CD4-positive, alpha-beta T cell (primary cell): ENCODE data around the gene CMIP. TPM values are rescaled to one million over a fixed set of nuclear protein-coding genes. Genes with fewer than 3 reads are reported as not detected.

Source experiments
- ATAC-seq: fragments of 200-7000 bp; cut with Tn5 transposase; one replicate; pipeline ENCODE4 v1.10.0; 2022; ENCODE audit warnings: mild to moderate bottlenecking; ENCODE audit not compliant: poor library complexity
- CTCF ChIA-PET: fragments of 350-600 bp; sonication (Branson Sonifier 250); formaldehyde crosslinking; loops from one replicate; lab custom pipeline; 2021; ENCODE audit warnings: antibody characterized with exemption, inconsistent platforms; lab: Charles Lee
- POLR2A ChIA-PET: fragments of 350-600 bp; sonication (Branson Sonifier 250); formaldehyde crosslinking; loops from one replicate; lab custom pipeline; 2021; ENCODE audit warnings: antibody characterized with exemption, inconsistent platforms; lab: Charles Lee
- DNase-seq, 14 experiments: peaks; one replicate each; pipeline ENCODE4 v3.0.0-alpha.2; 2013 to 2020; ENCODE audit warnings: mixed read lengths in 2 of 14
- H3K27ac ChIP-seq, 2 donors: one replicate each; pipeline versions ENCODE4 v1.5.1 to v1.7.0; 2013; ENCODE audit warnings: low read length in 2 of 2, low read depth in 1 of 2, mild to moderate bottlenecking in 1 of 2
- H3K27me3 ChIP-seq, 2 experiments: 1 replicate in 1 of 2; 2 replicates in 1 of 2; pipeline versions ENCODE4 v1.6.1 to v1.7.0; 2013; ENCODE audit warnings: low read length in 2 of 2, control low read depth in 1 of 2, mild to moderate bottlenecking in 1 of 2, moderate library complexity in 1 of 2; ENCODE audit not compliant: insufficient read depth in 2 of 2, control insufficient read depth in 1 of 2
- H3K36me3 ChIP-seq: one replicate; pipeline ENCODE4 v1.6.1; 2013; ENCODE audit warnings: low read length, control low read depth; ENCODE audit not compliant: insufficient read depth
- H3K4me1 ChIP-seq: one replicate; pipeline ENCODE4 v1.6.1; 2013; ENCODE audit warnings: low read length, control low read depth; ENCODE audit not compliant: insufficient read depth
- H3K4me3 ChIP-seq: one replicate; pipeline ENCODE4 v1.5.1; 2013; ENCODE audit warnings: mild to moderate bottlenecking, low read length, moderate library complexity
- H3K9me3 ChIP-seq, 2 experiments: 1 replicate in 1 of 2; 2 replicates in 1 of 2; pipeline versions ENCODE4 v1.6.1 to v1.7.0; 2013; ENCODE audit warnings: low read length in 2 of 2, mild to moderate bottlenecking in 2 of 2, control low read depth in 1 of 2, moderate library complexity in 1 of 2; ENCODE audit not compliant: control insufficient read depth in 1 of 2, insufficient read depth in 1 of 2
- H3K27ac Mint-ChIP-seq: one replicate; pipeline ENCODE4 v1.8.0; 2020; ENCODE audit warnings: mixed read lengths
- H3K27me3 Mint-ChIP-seq: one replicate; pipeline ENCODE4 v1.8.0; 2021; ENCODE audit warnings: mixed read lengths
- H3K36me3 Mint-ChIP-seq: one replicate; pipeline ENCODE4 v1.8.0; 2021; ENCODE audit warnings: low read depth, mixed read lengths
- H3K4me1 Mint-ChIP-seq: one replicate; pipeline ENCODE4 v1.8.0; 2021; ENCODE audit warnings: low read depth, mixed read lengths
- H3K4me3 Mint-ChIP-seq: one replicate; pipeline ENCODE4 v1.8.0; 2020; ENCODE audit warnings: mild to moderate bottlenecking, mixed read lengths
- H3K9me3 Mint-ChIP-seq: one replicate; pipeline ENCODE4 v1.8.0; 2020; ENCODE audit warnings: mixed read lengths
- CTCF ChIP-seq: fragments of 200-600 bp; IDR thresholded peaks from one replicate; pipeline ENCODE4 v1.8.0; 2022; ENCODE audit warnings: antibody characterized with exemption, mild to moderate bottlenecking
- intact Hi-C, 2 experiments: fragments of 100-400 bp; cut with DNase I in 1 of 2; cut with micrococcal nuclease in 1 of 2; formaldehyde crosslinking; loops; one replicate each; pipeline versions ENCODE4 v1.15.1 to v1.9.0; 2023 to 2025; cut with DNase I, micrococcal nuclease
- total RNA-seq, 174 experiments: library from RNA in 2 of 174; stranded (reverse) in 2 of 174; gene quantifications; one replicate each; pipeline ENCODE4 v1.2.3 and lab custom pipeline; 2021 to 2026

Gene CMIP
- total RNA-seq, 2 experiments from 2014 or later: 33.5 to 35.3 TPM

DNA sequence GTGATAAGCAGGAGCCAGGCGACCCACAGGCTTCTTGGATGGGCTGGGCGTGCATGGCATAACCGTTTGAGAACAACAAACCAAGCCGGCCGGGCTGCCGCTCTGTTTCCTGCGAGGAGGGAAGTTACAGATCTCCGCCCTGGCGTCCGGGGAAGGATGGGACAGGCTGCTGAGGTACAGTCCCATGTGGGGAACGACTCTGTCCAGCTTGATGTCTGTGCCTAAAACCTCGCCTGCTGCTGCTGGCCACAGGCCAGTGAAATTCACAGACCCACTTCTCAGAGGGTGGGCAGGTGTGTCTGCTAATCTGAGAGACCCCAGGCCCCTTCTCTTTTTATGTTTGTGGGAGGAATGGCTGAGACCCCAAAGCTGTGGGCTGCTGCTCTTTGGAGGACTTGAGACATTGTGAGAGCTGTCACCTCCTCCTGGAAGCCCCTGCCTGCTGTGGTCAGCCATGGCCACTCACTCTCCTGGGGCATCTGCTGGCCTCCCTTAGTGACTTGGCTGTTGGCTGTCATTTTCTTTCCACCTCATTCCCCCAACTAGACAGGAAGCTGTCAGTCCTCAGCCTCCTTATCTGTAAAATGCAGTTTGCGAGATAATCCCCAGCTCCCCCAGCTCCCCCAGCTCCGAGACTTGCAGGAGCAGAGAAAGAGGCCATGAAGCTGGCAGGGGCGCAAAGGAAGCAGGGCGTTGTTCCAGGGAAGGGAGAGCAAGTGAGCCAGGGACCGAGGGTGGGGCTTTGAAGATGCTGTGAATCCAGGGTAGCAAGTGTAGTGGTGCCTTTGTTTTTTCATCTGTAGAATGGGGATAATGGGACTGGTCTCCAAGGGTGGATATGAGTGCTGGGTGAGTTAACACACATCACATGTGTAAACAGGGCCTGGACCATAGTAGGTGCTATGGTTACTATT lies 51.0 kb downstream of the CMIP start:
- ChIA-PET POLR2A (no interaction called here), CTCF (no interaction called here)
- H3K27ac Mint-ChIP-seq: peak overlapping the region; percentile 71
- peaks cover 53% of the 10 kb centered on the region for H3K4me1 ChIP-seq
- no peaks in the 10 kb centered on the region for H3K36me3 Mint-ChIP-seq
- H3K9me3 Mint-ChIP-seq: no peaks in the 10 kb centered on the region
- DNase-seq: peak in 2 of 14 experiments; percentile 27 to 34
- no peaks in the 10 kb centered on the region for H3K27me3 ChIP-seq
- no peak for TF ChIP-seq CTCF
- H3K27ac ChIP-seq: no peak overlapping the region
- no peaks in the 10 kb centered on the region for H3K9me3 ChIP-seq
- no peak overlapping the region for H3K4me3 ChIP-seq
- peaks cover 73% of the 10 kb centered on the region for H3K4me1 Mint-ChIP-seq
- ATAC-seq: no peak
- no peak overlapping the region for H3K4me3 Mint-ChIP-seq
- intact Hi-C loops: loop anchor here in 1 of 2 experiments (10.0 kb wide), 1 partner anchor 51 kb away; the partner anchor contains the start of gene CMIP
- no peaks in the 10 kb centered on the region for H3K27me3 Mint-ChIP-seq
- no peaks in the 10 kb centered on the region for H3K36me3 ChIP-seq

GRCh38 chr16:81496321-81496720 lies 51.7 kb downstream of the CMIP start:
- no peaks in the 10 kb centered on the region for H3K27me3 Mint-ChIP-seq
- H3K4me3 Mint-ChIP-seq: no peak overlapping the region
- H3K9me3 Mint-ChIP-seq: no peaks in the 10 kb centered on the region
- DNase-seq: no peak
- no peak for ATAC-seq
- Histone ChIP-seq H3K36me3 (no peaks in the 10 kb centered on the region), H3K27ac (no peak overlapping the region), H3K4me3 (no peak overlapping the region), H3K27me3 (no peaks in the 10 kb centered on the region), H3K4me1 (peaks cover 59% of the 10 kb centered on the region), H3K9me3 (no peaks in the 10 kb centered on the region)
- H3K27ac Mint-ChIP-seq: peak overlapping the region; percentile 51
- peaks cover 77% of the 10 kb centered on the region for H3K4me1 Mint-ChIP-seq
- ChIA-PET POLR2A (no interaction called here), CTCF (no interaction called here)
- TF ChIP-seq CTCF: no peak
- intact Hi-C loops: loop anchor here in 1 of 2 experiments (10.0 kb wide), 1 partner anchor 52 kb away; the partner anchor contains the start of gene CMIP
- no peaks in the 10 kb centered on the region for H3K36me3 Mint-ChIP-seq

- Histone ChIP-seq H3K9me3 (no peaks in the 10 kb centered on the region), H3K27ac (no peak overlapping the region), H3K36me3 (no peaks in the 10 kb centered on the region), H3K4me1 (peaks cover 60% of the 10 kb centered on the region), H3K4me3 (no peak overlapping the region), H3K27me3 (no peaks in the 10 kb centered on the region)
- intact Hi-C loops: loop anchor here in 1 of 2 experiments (10.0 kb wide), 1 partner anchor 52 kb away; the partner anchor contains the start of gene CMIP
- H3K27ac Mint-ChIP-seq: peak overlapping the region; percentile 51
- H3K27me3 Mint-ChIP-seq: no peaks in the 10 kb centered on the region
- H3K36me3 Mint-ChIP-seq: no peaks in the 10 kb centered on the region
- CTCF ChIA-PET: no interaction called here
- POLR2A ChIA-PET: interaction anchor here (0.6 kb wide), 1 partner anchor 15 kb away, joined by 3 read pairs; no protein-coding TSS in a partner anchor
- H3K4me3 Mint-ChIP-seq: no peak overlapping the region
- DNase-seq (no peak), ATAC-seq (no peak)
- no peak for TF ChIP-seq CTCF
- H3K9me3 Mint-ChIP-seq: no peaks in the 10 kb centered on the region
- H3K4me1 Mint-ChIP-seq: peaks cover 73% of the 10 kb centered on the region
Observed at GRCh38 chr16:81496742-81497141, 52.1 kb downstream of the CMIP start.
